Endodermal cell (in vitro differentiated cells): Measurements from ENCODE around the gene ACAD10. TPM values are rescaled to one million over a fixed set of nuclear protein-coding genes. Genes with fewer than 3 reads are reported as not detected.

Experiments used
- DNase-seq: peaks from one replicate; pipeline ENCODE4 v3.0.0-alpha.2; 2017
- H3K27ac ChIP-seq: 2 replicates; pipeline ENCODE4 v1.5.1; 2013; ENCODE audit warnings: mild to moderate bottlenecking, low read depth, low read length, moderate library complexity
- H3K27me3 ChIP-seq: 2 replicates; pipeline ENCODE4 v1.6.1; 2013; ENCODE audit warnings: mild to moderate bottlenecking, low read length, moderate library complexity; ENCODE audit not compliant: insufficient read depth, control insufficient read depth, poor library complexity, severe bottlenecking
- H3K36me3 ChIP-seq: 2 replicates; pipeline ENCODE4 v1.7.0; 2013; ENCODE audit warnings: mild to moderate bottlenecking, low read length, moderate library complexity; ENCODE audit not compliant: control insufficient read depth, insufficient read depth
- H3K4me1 ChIP-seq: one replicate; pipeline ENCODE4 v1.7.0; 2013; ENCODE audit warnings: low read length; ENCODE audit not compliant: control insufficient read depth, insufficient read depth
- H3K4me3 ChIP-seq: 2 replicates; pipeline ENCODE4 v1.5.1; 2013; ENCODE audit warnings: mild to moderate bottlenecking, low read length, moderate library complexity
- H3K9ac ChIP-seq: 2 replicates; pipeline ENCODE4 v1.6.1; 2013; ENCODE audit warnings: mild to moderate bottlenecking, low read length, moderate library complexity; ENCODE audit not compliant: poor library complexity, severe bottlenecking; ENCODE audit errors: extremely low read depth
- H3K9me3 ChIP-seq: 2 replicates; pipeline ENCODE4 v1.6.1; 2013; ENCODE audit warnings: mild to moderate bottlenecking, low read length, moderate library complexity; ENCODE audit not compliant: control insufficient read depth
- H3K27ac Mint-ChIP-seq: 2 replicates; pipeline ENCODE4 v1.8.0; 2020; ENCODE audit warnings: mixed read lengths
- H3K27me3 Mint-ChIP-seq: 2 replicates; pipeline ENCODE4 v1.8.0; 2021; ENCODE audit warnings: mild to moderate bottlenecking, mixed read lengths; ENCODE audit not compliant: insufficient read depth
- H3K36me3 Mint-ChIP-seq: 2 replicates; pipeline ENCODE4 v1.8.0; 2020; ENCODE audit warnings: low read depth, mixed read lengths
- H3K4me1 Mint-ChIP-seq: 2 replicates; pipeline ENCODE4 v1.8.0; 2020; ENCODE audit warnings: mixed read lengths
- H3K4me3 Mint-ChIP-seq: 2 replicates; pipeline ENCODE4 v1.8.0; 2020; ENCODE audit warnings: mild to moderate bottlenecking, moderate library complexity, mixed read lengths
- H3K9me3 Mint-ChIP-seq: 2 replicates; pipeline ENCODE4 v1.8.0; 2020; ENCODE audit warnings: mild to moderate bottlenecking, mixed read lengths
- CTCF ChIP-seq: fragments of 200-600 bp; sonication (generic); conservative IDR thresholded peaks from 2 replicates; pipeline ENCODE4 v1.5.0; 2021; ENCODE audit warnings: antibody characterized with exemption, mild to moderate bottlenecking
- WGBS, 2 experiments: methylation state at CpG; one replicate each; pipeline versions ENCODE4 v1.1.5 to v1.1.7; 2013; ENCODE audit warnings: missing lambda C conversion rate in 2 of 2, mixed read lengths in 1 of 2; ENCODE audit not compliant: insufficient coverage in 1 of 2, insufficient read length in 1 of 2; 5-methylcytosine and 5-hydroxymethylcytosine counted together
- total RNA-seq, 2 donors: library from RNA; stranded (reverse); fragmentation: NEBNext Ultra II Directional in 1 of 2; extraction: Animal tissue kit (Norgen Biotek cat#: 25700) in 1 of 2; gene quantifications; 2 replicates in 1 of 2; 3 replicates in 1 of 2; pipeline ENCODE4 v1.2.1, GENCODE V29; 2021

The ACAD10 gene
- total RNA-seq, 2 donors from 2014 or later, result 43.7 to 47.0 TPM

DNA sequence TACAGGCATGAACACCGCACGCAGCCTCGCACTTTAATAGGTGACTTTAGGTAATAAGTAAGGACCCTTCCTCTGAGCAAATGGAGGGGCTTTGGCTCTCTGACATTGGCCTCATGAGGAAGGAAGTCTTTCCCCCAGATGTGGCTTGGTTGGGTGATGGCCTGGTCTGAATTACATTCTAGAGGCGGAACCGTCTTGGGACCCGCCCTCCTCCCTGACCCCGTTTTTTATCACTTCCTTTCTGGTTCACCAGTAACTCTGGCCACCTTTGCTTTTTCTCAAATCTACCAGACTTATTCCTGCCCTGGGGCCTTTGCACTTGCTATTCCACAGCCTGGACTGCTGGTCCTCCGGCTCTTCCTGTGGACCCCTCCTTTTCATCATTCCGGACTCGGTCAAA lies 94.3 kb downstream of the ACAD10 start:
- no peak for TF ChIP-seq CTCF
- Histone ChIP-seq H3K4me3 (no peak overlapping the region), H3K9me3 (no peaks in the 10 kb centered on the region), H3K27ac (no peak overlapping the region), H3K4me1 (peaks cover 5% of the 10 kb centered on the region), H3K9ac (no peak overlapping the region), H3K27me3 (no peaks in the 10 kb centered on the region), H3K36me3 (peaks cover 30% of the 10 kb centered on the region)
- WGBS, 2 experiments, result 95 to 96% methylated on average over 6 to 10 of the region's 10 CpGs
- DNase-seq, result no peak
- Mint-ChIP-seq H3K4me3 (no peak overlapping the region), H3K27ac (no peak overlapping the region), H3K4me1 (peaks cover 17% of the 10 kb centered on the region), H3K36me3 (peaks cover 60% of the 10 kb centered on the region), H3K27me3 (no peaks in the 10 kb centered on the region), H3K9me3 (no peaks in the 10 kb centered on the region)

GRCh38 chr12:111780615-111781014 lies 94.8 kb downstream of the ACAD10 start:
- Mint-ChIP-seq H3K27me3 (no peaks in the 10 kb centered on the region), H3K27ac (no peak overlapping the region), H3K36me3 (peaks cover 64% of the 10 kb centered on the region), H3K4me3 (no peak overlapping the region), H3K9me3 (no peaks in the 10 kb centered on the region), H3K4me1 (peaks cover 13% of the 10 kb centered on the region)
- Histone ChIP-seq H3K27ac (no peak overlapping the region), H3K9ac (no peak overlapping the region), H3K27me3 (no peaks in the 10 kb centered on the region), H3K4me3 (no peak overlapping the region), H3K4me1 (peaks cover under 1% of the 10 kb centered on the region), H3K36me3 (peaks cover 34% of the 10 kb centered on the region), H3K9me3 (no peaks in the 10 kb centered on the region)
- TF ChIP-seq CTCF, result no peak
- DNase-seq, result no peak
- WGBS, 2 experiments, result 94 to 98% methylated on average over 4 to 5 of the region's 5 CpGs

- H3K9ac ChIP-seq, result no peak overlapping the region
- Mint-ChIP-seq H3K9me3 (no peaks in the 10 kb centered on the region), H3K36me3 (peaks cover 65% of the 10 kb centered on the region), H3K27me3 (no peaks in the 10 kb centered on the region), H3K27ac (no peak overlapping the region), H3K4me3 (no peak overlapping the region), H3K4me1 (peaks cover 7% of the 10 kb centered on the region)
- DNase-seq, result no peak
- H3K36me3 ChIP-seq, result peaks cover 39% of the 10 kb centered on the region
- H3K27ac ChIP-seq, result no peak overlapping the region
- WGBS, 2 experiments, result 89 to 91% methylated on average over 1 to 2 of the region's 2 CpGs
- no peak overlapping the region for H3K4me3 ChIP-seq
- no peaks in the 10 kb centered on the region for H3K9me3 ChIP-seq
- no peaks in the 10 kb centered on the region for H3K27me3 ChIP-seq
- no peak for TF ChIP-seq CTCF
- H3K4me1 ChIP-seq, result no peaks in the 10 kb centered on the region
These were observed 95.3 kb downstream of the ACAD10 start for GRCh38 chr12:111781085-111781658.
